ENCODE measurements around the gene PTPRT. TPM values are rescaled to one million over a fixed set of nuclear protein-coding genes. Genes with fewer than 3 reads are reported as not detected.

The PTPRT gene
- polyA plus RNA-seq, 1 of the 3 experiments (the other 2 are of a cell fraction) = not detected

DNA sequence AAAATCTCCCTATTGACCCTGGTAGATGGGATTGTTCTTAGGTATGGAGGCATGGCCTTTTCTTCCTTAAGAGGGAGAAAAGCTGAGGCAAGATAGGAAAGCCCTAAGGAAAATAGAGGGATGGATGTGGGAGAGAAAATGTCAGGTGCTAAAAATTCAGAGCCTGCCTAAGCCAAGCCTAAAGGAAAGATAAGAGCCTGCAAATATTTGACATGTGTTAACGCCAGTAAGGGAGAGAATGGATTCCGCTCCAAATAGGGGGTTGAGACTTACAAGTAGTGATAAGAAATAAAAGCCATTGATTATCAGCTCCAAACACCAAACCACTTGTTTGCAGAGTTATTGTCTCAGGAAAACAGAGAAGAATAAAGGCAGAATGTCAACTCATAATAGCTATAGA lies 533.6 kb downstream of the PTPRT start:
- H3K4me1 ChIP-seq (ENCODE audit: control insufficient read depth in 1 of 2, insufficient read depth in 2 of 2, low read depth in 1 of 2, low read length in 1 of 2) = no peaks in the 10 kb centered on the region
- H3K9ac ChIP-seq = no peak overlapping the region
- no peaks in the 10 kb centered on the region for H4K20me1 ChIP-seq (ENCODE audit: insufficient read depth)
- no peaks in the 10 kb centered on the region for H3K9me2 ChIP-seq
- H3K9me3 ChIP-seq = no peaks in the 10 kb centered on the region
- no peak overlapping the region for H2AFZ ChIP-seq (ENCODE audit: low read depth)
- no peaks in the 10 kb centered on the region for H3K79me2 ChIP-seq (ENCODE audit: insufficient read depth)
- H3K36me3 ChIP-seq (replicated peaks in 1 of 2; ENCODE audit: control insufficient read depth in 1 of 2, insufficient read depth in 2 of 2, low read length in 1 of 2) = no peaks in the 10 kb centered on the region
- H3K4me2 ChIP-seq = no peak overlapping the region
- no peaks in the 10 kb centered on the region for H3K27me3 ChIP-seq (ENCODE audit: insufficient read depth)
- DNase-seq = no peak
- H3K27ac ChIP-seq (ENCODE audit: low read depth in 2 of 2, low read length in 1 of 2) = no peak overlapping the region
- H3F3A ChIP-seq (replicated peaks; ENCODE audit: insufficient read depth) = no peaks in the 10 kb centered on the region
- H3K4me3 ChIP-seq (ENCODE audit: low read depth in 2 of 2, low read length in 1 of 2) = no peak overlapping the region
- CTCF ChIA-PET = no interaction called here
- 40% methylated on average over 2 of the region's 2 CpGs for WGBS (ENCODE audit: low lambda C conversion rate)
- POLR2A ChIA-PET = no interaction called here
- TF ChIP-seq NRF1 (IDR thresholded peaks at IDR 0.05; ENCODE audit: low read depth, low read length) = no peak
- TF ChIP-seq YY1 (IDR thresholded peaks at IDR 0.05; ENCODE audit: low read depth) = no peak
- TF ChIP-seq, protein P1, sequence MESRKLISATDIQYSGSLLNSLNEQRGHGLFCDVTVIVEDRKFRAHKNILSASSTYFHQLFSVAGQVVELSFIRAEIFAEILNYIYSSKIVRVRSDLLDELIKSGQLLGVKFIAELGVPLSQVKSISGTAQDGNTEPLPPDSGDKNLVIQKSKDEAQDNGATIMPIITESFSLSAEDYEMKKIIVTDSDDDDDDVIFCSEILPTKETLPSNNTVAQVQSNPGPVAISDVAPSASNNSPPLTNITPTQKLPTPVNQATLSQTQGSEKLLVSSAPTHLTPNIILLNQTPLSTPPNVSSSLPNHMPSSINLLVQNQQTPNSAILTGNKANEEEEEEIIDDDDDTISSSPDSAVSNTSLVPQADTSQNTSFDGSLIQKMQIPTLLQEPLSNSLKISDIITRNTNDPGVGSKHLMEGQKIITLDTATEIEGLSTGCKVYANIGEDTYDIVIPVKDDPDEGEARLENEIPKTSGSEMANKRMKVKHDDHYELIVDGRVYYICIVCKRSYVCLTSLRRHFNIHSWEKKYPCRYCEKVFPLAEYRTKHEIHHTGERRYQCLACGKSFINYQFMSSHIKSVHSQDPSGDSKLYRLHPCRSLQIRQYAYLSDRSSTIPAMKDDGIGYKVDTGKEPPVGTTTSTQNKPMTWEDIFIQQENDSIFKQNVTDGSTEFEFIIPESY (IDR thresholded peaks at IDR 0.05; ENCODE audit: borderline replicate concordance, low read depth) = no peak
- TF ChIP-seq RFX5 (IDR thresholded peaks at IDR 0.05; ENCODE audit: low read length) = no peak
- no peak for TF ChIP-seq TEAD4 (IDR thresholded peaks at IDR 0.05; ENCODE audit: borderline replicate concordance, insufficient read depth)
- TF ChIP-seq, protein P2, sequence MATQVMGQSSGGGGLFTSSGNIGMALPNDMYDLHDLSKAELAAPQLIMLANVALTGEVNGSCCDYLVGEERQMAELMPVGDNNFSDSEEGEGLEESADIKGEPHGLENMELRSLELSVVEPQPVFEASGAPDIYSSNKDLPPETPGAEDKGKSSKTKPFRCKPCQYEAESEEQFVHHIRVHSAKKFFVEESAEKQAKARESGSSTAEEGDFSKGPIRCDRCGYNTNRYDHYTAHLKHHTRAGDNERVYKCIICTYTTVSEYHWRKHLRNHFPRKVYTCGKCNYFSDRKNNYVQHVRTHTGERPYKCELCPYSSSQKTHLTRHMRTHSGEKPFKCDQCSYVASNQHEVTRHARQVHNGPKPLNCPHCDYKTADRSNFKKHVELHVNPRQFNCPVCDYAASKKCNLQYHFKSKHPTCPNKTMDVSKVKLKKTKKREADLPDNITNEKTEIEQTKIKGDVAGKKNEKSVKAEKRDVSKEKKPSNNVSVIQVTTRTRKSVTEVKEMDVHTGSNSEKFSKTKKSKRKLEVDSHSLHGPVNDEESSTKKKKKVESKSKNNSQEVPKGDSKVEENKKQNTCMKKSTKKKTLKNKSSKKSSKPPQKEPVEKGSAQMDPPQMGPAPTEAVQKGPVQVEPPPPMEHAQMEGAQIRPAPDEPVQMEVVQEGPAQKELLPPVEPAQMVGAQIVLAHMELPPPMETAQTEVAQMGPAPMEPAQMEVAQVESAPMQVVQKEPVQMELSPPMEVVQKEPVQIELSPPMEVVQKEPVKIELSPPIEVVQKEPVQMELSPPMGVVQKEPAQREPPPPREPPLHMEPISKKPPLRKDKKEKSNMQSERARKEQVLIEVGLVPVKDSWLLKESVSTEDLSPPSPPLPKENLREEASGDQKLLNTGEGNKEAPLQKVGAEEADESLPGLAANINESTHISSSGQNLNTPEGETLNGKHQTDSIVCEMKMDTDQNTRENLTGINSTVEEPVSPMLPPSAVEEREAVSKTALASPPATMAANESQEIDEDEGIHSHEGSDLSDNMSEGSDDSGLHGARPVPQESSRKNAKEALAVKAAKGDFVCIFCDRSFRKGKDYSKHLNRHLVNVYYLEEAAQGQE (IDR thresholded peaks at IDR 0.05; ENCODE audit: low read depth, low read length) = no peak
- TF ChIP-seq FOXM1 (IDR thresholded peaks at IDR 0.05; ENCODE audit: low read depth) = no peak
- TF ChIP-seq, protein P3, sequence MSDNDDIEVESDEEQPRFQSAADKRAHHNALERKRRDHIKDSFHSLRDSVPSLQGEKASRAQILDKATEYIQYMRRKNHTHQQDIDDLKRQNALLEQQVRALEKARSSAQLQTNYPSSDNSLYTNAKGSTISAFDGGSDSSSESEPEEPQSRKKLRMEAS (IDR thresholded peaks at IDR 0.05; ENCODE audit: low read depth) = no peak
- no peak for TF ChIP-seq ELF1 (IDR thresholded peaks at IDR 0.05)
- no peak for TF ChIP-seq JUND (IDR thresholded peaks at IDR 0.05)
- no peak for TF ChIP-seq MXI1 (IDR thresholded peaks at IDR 0.05; ENCODE audit: low read depth, low read length)
- TF ChIP-seq TAF1 (IDR thresholded peaks at IDR 0.05; ENCODE audit: borderline replicate concordance, low read depth, low read length) = no peak
- TF ChIP-seq FOSL2 (IDR thresholded peaks at IDR 0.05; ENCODE audit: borderline replicate concordance, low read depth) = no peak

DNA sequence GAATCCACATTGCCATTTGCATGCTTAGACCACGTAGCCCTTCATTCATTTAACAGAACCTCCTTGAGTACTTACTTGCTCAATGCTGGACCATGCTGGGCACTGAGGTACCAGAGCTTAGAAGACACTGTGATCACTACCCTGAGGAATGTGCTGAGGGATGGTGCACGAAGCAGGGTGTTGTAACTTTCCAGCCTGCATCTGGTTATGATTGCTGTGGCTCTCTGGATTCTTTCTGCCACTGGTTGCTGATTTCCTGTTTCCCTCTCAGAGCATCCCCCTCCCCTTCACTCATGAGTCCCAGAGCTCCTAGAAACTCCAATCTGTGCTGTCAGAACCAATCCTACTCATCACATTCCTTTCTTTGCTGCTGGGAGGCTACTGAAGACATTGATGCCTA lies 537.4 kb downstream of the PTPRT start:
- Histone ChIP-seq H3K27me3 (ENCODE audit: insufficient read depth) (no peaks in the 10 kb centered on the region), H3K9me3 (no peaks in the 10 kb centered on the region), H3K27ac (ENCODE audit: low read depth in 2 of 2, low read length in 1 of 2) (no peak overlapping the region), H3K36me3 (replicated peaks in 1 of 2; ENCODE audit: control insufficient read depth in 1 of 2, insufficient read depth in 2 of 2, low read length in 1 of 2) (no peaks in the 10 kb centered on the region), H3K79me2 (ENCODE audit: insufficient read depth) (no peaks in the 10 kb centered on the region), H3K4me1 (ENCODE audit: control insufficient read depth in 1 of 2, insufficient read depth in 2 of 2, low read depth in 1 of 2, low read length in 1 of 2) (no peaks in the 10 kb centered on the region), H3K4me2 (no peak overlapping the region), H3K9ac (no peak overlapping the region), H4K20me1 (ENCODE audit: insufficient read depth) (no peaks in the 10 kb centered on the region), H3K9me2 (no peaks in the 10 kb centered on the region), H3K4me3 (ENCODE audit: low read depth in 2 of 2, low read length in 1 of 2) (no peak overlapping the region), H2AFZ (ENCODE audit: low read depth) (no peak overlapping the region), H3F3A (replicated peaks; ENCODE audit: insufficient read depth) (no peaks in the 10 kb centered on the region)
- CTCF ChIA-PET = no interaction called here
- WGBS (ENCODE audit: low lambda C conversion rate) = 6% methylated on average over 1 of the region's 2 CpGs
- no peak for DNase-seq
- POLR2A ChIA-PET = no interaction called here
- TF ChIP-seq POLR2AphosphoS5 (IDR thresholded peaks at IDR 0.05; ENCODE audit: low read depth, low read length) (no peak), TCF12 (IDR thresholded peaks at IDR 0.05) (no peak), TAF1 (IDR thresholded peaks at IDR 0.05; ENCODE audit: borderline replicate concordance, low read depth, low read length) (no peak), EZH2phosphoT487 (IDR thresholded peaks at IDR 0.05; ENCODE audit: borderline replicate concordance, low read depth) (no peak)
- TF ChIP-seq, protein P1 (IDR thresholded peaks at IDR 0.05; ENCODE audit: borderline replicate concordance, low read depth) = no peak

All from SK-N-SH (cell line).